IMR-90 (cell line): ENCODE data around the gene PHLDA2. TPM values are rescaled to one million over a fixed set of nuclear protein-coding genes. Genes with fewer than 3 reads are reported as not detected.

Source experiments
- ATAC-seq: fragments of 200-7000 bp; cut with Tn5 transposase; 2 replicates; pipeline ENCODE4 v1.9.1; 2020; ENCODE audit warnings: low read depth, mild to moderate bottlenecking, moderate library complexity
- BruUV-seq: library from RNA; stranded (reverse); fragments of 400-500 nt; replicated peaks from 2 replicates; lab custom pipeline; 2021; lab: Mats Ljungman, UMichigan
- CTCF ChIA-PET: fragments of 300-600 bp; formaldehyde crosslinking; extraction: SDS; loops from one replicate; lab custom pipeline; 2021; ENCODE audit warnings: antibody characterized with exemption; lab: Yijun Ruan, JAX
- POLR2A ChIA-PET: fragments of 300-600 bp; sonication (Branson Sonifier 250); formaldehyde crosslinking; loops from one replicate; lab custom pipeline; 2022; ENCODE audit warnings: antibody characterized with exemption; ENCODE audit not compliant: unreplicated experiment; lab: Charles Lee
- DNase-seq: peaks from one replicate; pipeline ENCODE4 v3.0.0; 2013
- H2AFZ ChIP-seq: replicated peaks from 2 replicates; pipeline ENCODE3; 2013; ENCODE audit warnings: low read length, mild to moderate bottlenecking; ENCODE audit not compliant: poor library complexity
- H2AK5ac ChIP-seq: 2 replicates; pipeline ENCODE4 v1.6.1; 2013; ENCODE audit warnings: low read depth, low read length, inconsistent platforms
- H2AK9ac ChIP-seq: replicated peaks from 2 replicates; pipeline ENCODE3; 2013; ENCODE audit warnings: mild to moderate bottlenecking, low read depth, low read length, moderate library complexity; ENCODE audit not compliant: poor library complexity
- H2BK120ac ChIP-seq: 2 replicates; pipeline ENCODE4 v1.6.1; 2013; ENCODE audit warnings: low read depth, low read length, inconsistent platforms
- H2BK15ac ChIP-seq: 3 replicates; pipeline ENCODE4 v1.6.1; 2013; ENCODE audit warnings: low read depth, low read length, inconsistent platforms
- H2BK20ac ChIP-seq: 2 replicates; pipeline ENCODE4 v1.6.1; 2013; ENCODE audit warnings: low read depth, mild to moderate bottlenecking, inconsistent platforms, low read length, moderate library complexity
- H2BK5ac ChIP-seq: 2 replicates; pipeline ENCODE4 v1.6.1; 2013; ENCODE audit warnings: mild to moderate bottlenecking, low read depth, low read length, inconsistent platforms; ENCODE audit not compliant: poor library complexity, severe bottlenecking
- H3K14ac ChIP-seq: replicated peaks from 2 replicates; pipeline ENCODE4 v1.6.1; 2013; ENCODE audit warnings: low read depth, low read length, inconsistent platforms
- H3K18ac ChIP-seq: 2 replicates; pipeline ENCODE4 v1.6.1; 2013; ENCODE audit warnings: low read depth, low read length, control low read depth
- H3K23ac ChIP-seq: 2 replicates; pipeline ENCODE4 v1.6.1; 2013; ENCODE audit warnings: low read depth, low read length, inconsistent platforms
- H3K27ac ChIP-seq: 2 replicates; pipeline ENCODE4 v1.5.1; 2013; ENCODE audit warnings: mild to moderate bottlenecking, control low read depth, low read length; ENCODE audit not compliant: insufficient read depth
- H3K27me3 ChIP-seq: 2 replicates; pipeline ENCODE4 v1.6.1; 2013; ENCODE audit warnings: low read length; ENCODE audit not compliant: control insufficient read depth, insufficient read depth
- H3K36me3 ChIP-seq: 2 replicates; pipeline ENCODE4 v1.6.1; 2013; ENCODE audit warnings: low read length, mixed read lengths; ENCODE audit not compliant: control insufficient read depth, insufficient read depth
- H3K4ac ChIP-seq: 2 replicates; pipeline ENCODE4 v1.6.1; 2013; ENCODE audit warnings: low read depth, low read length, inconsistent platforms
- H3K4me1 ChIP-seq: 2 replicates; pipeline ENCODE4 v1.6.1; 2013; ENCODE audit warnings: low read length, mixed read lengths; ENCODE audit not compliant: control insufficient read depth, insufficient read depth
- H3K4me2 ChIP-seq: 2 replicates; pipeline ENCODE4 v1.6.1; 2013; ENCODE audit warnings: low read depth, mild to moderate bottlenecking, control low read depth, low read length, moderate library complexity
- H3K4me3 ChIP-seq: 2 replicates; pipeline ENCODE4 v1.5.1; 2013; ENCODE audit warnings: low read depth, mild to moderate bottlenecking, control low read depth, low read length, moderate library complexity; ENCODE audit not compliant: insufficient read depth
- H3K56ac ChIP-seq: 2 replicates; pipeline ENCODE4 v1.6.1; 2013; ENCODE audit warnings: low read length, inconsistent platforms; ENCODE audit not compliant: insufficient read depth; ENCODE audit errors: extremely low read depth
- H3K79me1 ChIP-seq, 2 experiments: 2 replicates each; pipeline ENCODE4 v1.6.1; 2013; ENCODE audit warnings: low read length in 2 of 2, inconsistent platforms in 1 of 2, low read depth in 1 of 2
- H3K9ac ChIP-seq: 2 replicates; pipeline ENCODE4 v1.6.1; 2013; ENCODE audit warnings: low read depth, low read length, control low read depth
- H3K9me1 ChIP-seq: 2 replicates; pipeline ENCODE4 v1.6.1; 2013; ENCODE audit warnings: low read length, inconsistent platforms; ENCODE audit not compliant: insufficient read depth
- H3K9me3 ChIP-seq: 2 replicates; pipeline ENCODE4 v1.6.1; 2013; ENCODE audit warnings: low read length; ENCODE audit not compliant: control insufficient read depth, insufficient read depth
- H4K20me1 ChIP-seq: 2 replicates; pipeline ENCODE4 v1.6.1; 2013; ENCODE audit warnings: low read length, inconsistent platforms; ENCODE audit not compliant: insufficient read depth
- H4K5ac ChIP-seq: 2 replicates; pipeline ENCODE4 v1.6.1; 2013; ENCODE audit warnings: mild to moderate bottlenecking, low read depth, low read length, control low read depth
- H4K8ac ChIP-seq, 2 experiments: 2 replicates each; pipeline ENCODE4 v1.6.1; 2013; ENCODE audit warnings: low read depth in 2 of 2, low read length in 2 of 2, control low read depth in 1 of 2, inconsistent platforms in 1 of 2
- H4K91ac ChIP-seq: 2 replicates; pipeline ENCODE4 v1.6.1; 2013; ENCODE audit warnings: low read depth, low read length, inconsistent platforms; ENCODE audit not compliant: insufficient read depth
- BHLHE40 ChIP-seq: fragments of 150-350 bp; IDR thresholded peaks from 2 replicates; pipeline ENCODE4 v1.6.1; 2016; ENCODE audit warnings: mild to moderate bottlenecking, low read depth, low read length
- CEBPB ChIP-seq: IDR thresholded peaks from 2 replicates; pipeline ENCODE4 v1.6.1; 2012; ENCODE audit warnings: low read depth, low read length, improper control_type of control experiment
- CHD1 ChIP-seq: IDR thresholded peaks from 2 replicates; pipeline ENCODE4 v1.6.1; 2012; ENCODE audit warnings: low read depth, low read length, improper control_type of control experiment
- CTCF ChIP-seq: conservative IDR thresholded peaks from 2 replicates; pipeline ENCODE4 v1.5.1; 2012; ENCODE audit warnings: mild to moderate bottlenecking, low read depth, low read length, improper control_type of control experiment
- ELK1 ChIP-seq: fragments of 150-350 bp; IDR thresholded peaks from 2 replicates; pipeline ENCODE4 v1.6.1; 2016; ENCODE audit warnings: low read depth, mild to moderate bottlenecking, low read length, moderate library complexity, borderline replicate concordance
- FOS ChIP-seq: fragments of 150-350 bp; IDR thresholded peaks from 2 replicates; pipeline ENCODE4 v1.6.1; 2016; ENCODE audit warnings: low read depth, low read length
- MAFK ChIP-seq: IDR thresholded peaks from 2 replicates; pipeline ENCODE4 v1.6.1; 2012; ENCODE audit warnings: low read depth, low read length, improper control_type of control experiment
- MAZ ChIP-seq: IDR thresholded peaks from 2 replicates; pipeline ENCODE4 v1.6.1; 2012; ENCODE audit warnings: low read depth, mild to moderate bottlenecking, low read length, improper control_type of control experiment, moderate library complexity, borderline replicate concordance
- MXI1 ChIP-seq: IDR thresholded peaks from 2 replicates; pipeline ENCODE4 v1.6.1; 2012; ENCODE audit warnings: low read depth, mild to moderate bottlenecking, low read length, moderate library complexity, borderline replicate concordance
- NFE2L2 ChIP-seq: fragments of 150-350 bp; IDR thresholded peaks from 2 replicates; pipeline ENCODE4 v1.6.1; 2016; ENCODE audit warnings: low read depth, mild to moderate bottlenecking, low read length
- POLR2A ChIP-seq: IDR thresholded peaks from 2 replicates; pipeline ENCODE4 v1.6.1; 2012; ENCODE audit warnings: mild to moderate bottlenecking, low read depth, low read length
- RAD21 ChIP-seq: IDR thresholded peaks from 2 replicates; pipeline ENCODE4 v1.6.1; 2012; ENCODE audit warnings: low read length, improper control_type of control experiment
- RCOR1 ChIP-seq: IDR thresholded peaks from 2 replicates; pipeline ENCODE4 v1.6.1; 2012; ENCODE audit warnings: mild to moderate bottlenecking, low read length, improper control_type of control experiment; ENCODE audit not compliant: insufficient replicate concordance
- RFX5 ChIP-seq: IDR thresholded peaks from 2 replicates; pipeline ENCODE4 v1.8.0; 2012; ENCODE audit warnings: low read depth, mild to moderate bottlenecking, low read length, moderate library complexity
- SMC3 ChIP-seq: fragments of 150-350 bp; IDR thresholded peaks from 2 replicates; pipeline ENCODE4 v1.6.1; 2016; ENCODE audit warnings: low read depth, mild to moderate bottlenecking, antibody characterized with exemption, low read length, moderate library complexity
- USF2 ChIP-seq: fragments of 150-350 bp; IDR thresholded peaks from 2 replicates; pipeline ENCODE4 v1.6.1; 2017; ENCODE audit warnings: mild to moderate bottlenecking, antibody characterized with exemption, low read length, low read depth
- WGBS, 2 experiments: methylation state at CpG; one replicate each; pipeline versions ENCODE4 v1.1.5 to v1.1.7; 2013; ENCODE audit warnings: missing lambda C conversion rate in 2 of 2; ENCODE audit not compliant: insufficient read length in 1 of 2; ENCODE audit errors: extremely low coverage in 2 of 2; 5-methylcytosine and 5-hydroxymethylcytosine counted together
- dilution Hi-C: fragments of 300-500 bp; cut with HindIII; formaldehyde crosslinking; loops from one replicate; pipeline ENCODE4 v1.14.3; 2018; ENCODE audit warnings: low sequenced_read_pairs; ENCODE audit not compliant: unreplicated experiment
- in situ Hi-C: fragments of 300-500 bp; cut with MboI; formaldehyde crosslinking; loops from 3 replicates; pipeline ENCODE4 v1.14.3; 2019; ENCODE audit warnings: low sequenced_read_pairs, inconsistent platforms, mixed read lengths
- intact Hi-C: fragments of 100-400 bp; cut with micrococcal nuclease; formaldehyde crosslinking; loops from 2 replicates; pipeline ENCODE4 v1.10.0; 2022
- polyA plus RNA-seq, 3 experiments: library from polyadenylated mRNA; depleted of rRNA; stranded (reverse); fragments of >200 nt; gene quantifications; 2 replicates each; pipeline ENCODE4 v1.2.3, GENCODE V29; 2012; ENCODE audit warnings: low replicate concordance in 1 of 3
- total RNA-seq: library from RNA; depleted of rRNA; stranded (reverse); fragments of >200 nt; gene quantifications from 2 replicates; pipeline ENCODE4 v1.2.3, GENCODE V29; 2012

The PHLDA2 gene
- total and polyA plus RNA-seq, 2 of the 4 experiments (the other 2 are of a cell fraction) = 3.8 to 89.0 TPM

- Histone ChIP-seq H3K4me2 (no peak overlapping the region), H2BK120ac (no peak overlapping the region), H3K4me3 (no peak overlapping the region), H3K9ac (no peak overlapping the region), H4K91ac (no peak overlapping the region), H3K4ac (no peak overlapping the region), H3K27me3 (no peaks in the 10 kb centered on the region), H2BK15ac (no peak overlapping the region), H4K20me1 (peaks cover 12% of the 10 kb centered on the region), H2AK9ac (no peak overlapping the region), H3K79me1 (peaks cover 50 to 75% of the 10 kb centered on the region in 2 experiments), H2AK5ac (no peak overlapping the region), H3K18ac (no peak overlapping the region), H3K36me3 (peaks cover 59% of the 10 kb centered on the region), H3K4me1 (peaks cover 5% of the 10 kb centered on the region; the same call in 1 of the 2 replicates), H4K8ac (no peak overlapping the region), H4K5ac (no peak overlapping the region), H2BK5ac (no peak overlapping the region), H3K23ac (no peak overlapping the region), H3K14ac (no peak overlapping the region), H2AFZ (no peak overlapping the region), H3K56ac (no peak overlapping the region), H2BK20ac (no peak overlapping the region), H3K9me3 (no peaks in the 10 kb centered on the region), H3K27ac (no peak overlapping the region), H3K9me1 (peaks cover 23% of the 10 kb centered on the region)
- WGBS, 2 experiments = 60% methylated on average over 1 of the region's 5 CpGs; no CpG with 5 or more reads in 1 of the 2 experiments
- dilution Hi-C loops = no loop called here
- BruUV-seq = no TSS peak
- in situ Hi-C loops = no loop called here
- DNase-seq (no peak), ATAC-seq (no peak)
- no peak for TF ChIP-seq SMC3
- no peak for TF ChIP-seq BHLHE40
- TF ChIP-seq MAZ = no peak
- no peak for TF ChIP-seq POLR2A
- no peak for TF ChIP-seq FOS
- TF ChIP-seq MXI1 = no peak
- TF ChIP-seq CEBPB = no peak
- no peak for TF ChIP-seq RCOR1
- no peak for TF ChIP-seq CHD1
- no peak for TF ChIP-seq MAFK
- no peak for TF ChIP-seq ELK1
- no peak for TF ChIP-seq CTCF
- TF ChIP-seq USF2 = no peak
- no peak for TF ChIP-seq RAD21
- no peak for TF ChIP-seq NFE2L2
- TF ChIP-seq RFX5 = no peak
- ChIA-PET CTCF (no interaction called here), POLR2A (no interaction called here)
- intact Hi-C loops = no loop called here
Observed at GRCh38 chr11:2961080-2961479, 31.9 kb upstream of the PHLDA2 start.
